ENCODE measurements around the gene LRRC56. TPM values are rescaled to one million over a fixed set of nuclear protein-coding genes. Genes with fewer than 3 reads are reported as not detected.

Gene LRRC56
- total and polyA plus RNA-seq, 2 of the 13 experiments (the other 11 are each of a cell fraction or from before 2014, with no cell fraction given) = 0.11 to 0.29 TPM

GRCh38 chr11:534396-535209 is 2.7 kb upstream of the LRRC56 start:
- DNase-seq (ENCODE audit: low spot score) = no peak
- Histone ChIP-seq H3K4me3 (replicated peaks in 1 of 3; ENCODE audit: insufficient read depth in 1 of 3, low read depth in 2 of 3, low read length in 3 of 3) (peak overlapping the region; percentile 93 to 95 (median 95)), H3K36me3 (replicated peaks in 1 of 2; ENCODE audit: control insufficient read depth in 1 of 2, insufficient read depth in 2 of 2, low read length in 2 of 2) (peaks cover 10 to 19% of the 10 kb centered on the region in 2 experiments; a peak in 4 of 5 replicates), H4K20me1 (ENCODE audit: insufficient read depth, low read length) (no peaks in the 10 kb centered on the region; the same call in 1 of the 2 replicates), H3K4me1 (ENCODE audit: insufficient read depth, low read length) (peaks cover 35% of the 10 kb centered on the region), H2AFZ (ENCODE audit: low read length) (no peak overlapping the region), H3K9me3 (ENCODE audit: low read length) (no peaks in the 10 kb centered on the region), H3K9ac (ENCODE audit: insufficient read depth, low read depth, low read length) (peak overlapping the region; percentile 82), H3K27ac (ENCODE audit: extremely low read length, insufficient read depth, low read length) (peak overlapping the region; percentile 49), H3K79me2 (ENCODE audit: insufficient read depth, low read length) (peaks cover 4% of the 10 kb centered on the region), H3K27me3 (ENCODE audit: control insufficient read depth in 1 of 2, insufficient read depth in 2 of 2, low read length in 2 of 2) (0 out of 5 replicates have a peak, but pooled peaks cover 0 to under 1% of the 10 kb centered on the region in 2 experiments), H3K4me2 (ENCODE audit: low read depth, low read length) (peak overlapping the region; percentile 78)
- intact Hi-C loops (cut with micrococcal nuclease; ENCODE audit: unreplicated experiment) (no loop called here), in situ Hi-C loops (cut with HindIII; ENCODE audit: extremely low pct_ligation_motif_present, low pct_unique_long_range_greater_than_20kb) (no loop called here)
- BruUV-seq (replicated peaks) = no TSS peak
- CTCF ChIA-PET (ENCODE audit: low intra/inter-chr PET ratio, low total read pairs) = no interaction called here
- no peak for FAIRE-seq
- no peak for ATAC-seq
- POLR2A ChIA-PET = interaction anchor here (1.4 kb wide), 1 partner anchor 25 kb away, joined by 4 read pairs; no protein-coding TSS in a partner anchor
- WGBS (ENCODE audit: low lambda C conversion rate) = 80% methylated on average over 2 of the region's 66 CpGs
- TF ChIP-seq MLLT10 (CRISPR knock-in tag; IDR thresholded peaks at IDR 0.05) = no peak
- TF ChIP-seq, protein P1, sequence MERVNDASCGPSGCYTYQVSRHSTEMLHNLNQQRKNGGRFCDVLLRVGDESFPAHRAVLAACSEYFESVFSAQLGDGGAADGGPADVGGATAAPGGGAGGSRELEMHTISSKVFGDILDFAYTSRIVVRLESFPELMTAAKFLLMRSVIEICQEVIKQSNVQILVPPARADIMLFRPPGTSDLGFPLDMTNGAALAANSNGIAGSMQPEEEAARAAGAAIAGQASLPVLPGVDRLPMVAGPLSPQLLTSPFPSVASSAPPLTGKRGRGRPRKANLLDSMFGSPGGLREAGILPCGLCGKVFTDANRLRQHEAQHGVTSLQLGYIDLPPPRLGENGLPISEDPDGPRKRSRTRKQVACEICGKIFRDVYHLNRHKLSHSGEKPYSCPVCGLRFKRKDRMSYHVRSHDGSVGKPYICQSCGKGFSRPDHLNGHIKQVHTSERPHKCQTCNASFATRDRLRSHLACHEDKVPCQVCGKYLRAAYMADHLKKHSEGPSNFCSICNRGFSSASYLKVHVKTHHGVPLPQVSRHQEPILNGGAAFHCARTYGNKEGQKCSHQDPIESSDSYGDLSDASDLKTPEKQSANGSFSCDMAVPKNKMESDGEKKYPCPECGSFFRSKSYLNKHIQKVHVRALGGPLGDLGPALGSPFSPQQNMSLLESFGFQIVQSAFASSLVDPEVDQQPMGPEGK (CRISPR knock-in tag; IDR thresholded peaks at IDR 0.05) = 0 out of 2 replicates have a peak, but pooled peaks have one; percentile 27
- TF ChIP-seq FUBP1 (CRISPR knock-in tag; IDR thresholded peaks at IDR 0.05; ENCODE audit: borderline replicate concordance) = no peak
- TF ChIP-seq, protein P2, sequence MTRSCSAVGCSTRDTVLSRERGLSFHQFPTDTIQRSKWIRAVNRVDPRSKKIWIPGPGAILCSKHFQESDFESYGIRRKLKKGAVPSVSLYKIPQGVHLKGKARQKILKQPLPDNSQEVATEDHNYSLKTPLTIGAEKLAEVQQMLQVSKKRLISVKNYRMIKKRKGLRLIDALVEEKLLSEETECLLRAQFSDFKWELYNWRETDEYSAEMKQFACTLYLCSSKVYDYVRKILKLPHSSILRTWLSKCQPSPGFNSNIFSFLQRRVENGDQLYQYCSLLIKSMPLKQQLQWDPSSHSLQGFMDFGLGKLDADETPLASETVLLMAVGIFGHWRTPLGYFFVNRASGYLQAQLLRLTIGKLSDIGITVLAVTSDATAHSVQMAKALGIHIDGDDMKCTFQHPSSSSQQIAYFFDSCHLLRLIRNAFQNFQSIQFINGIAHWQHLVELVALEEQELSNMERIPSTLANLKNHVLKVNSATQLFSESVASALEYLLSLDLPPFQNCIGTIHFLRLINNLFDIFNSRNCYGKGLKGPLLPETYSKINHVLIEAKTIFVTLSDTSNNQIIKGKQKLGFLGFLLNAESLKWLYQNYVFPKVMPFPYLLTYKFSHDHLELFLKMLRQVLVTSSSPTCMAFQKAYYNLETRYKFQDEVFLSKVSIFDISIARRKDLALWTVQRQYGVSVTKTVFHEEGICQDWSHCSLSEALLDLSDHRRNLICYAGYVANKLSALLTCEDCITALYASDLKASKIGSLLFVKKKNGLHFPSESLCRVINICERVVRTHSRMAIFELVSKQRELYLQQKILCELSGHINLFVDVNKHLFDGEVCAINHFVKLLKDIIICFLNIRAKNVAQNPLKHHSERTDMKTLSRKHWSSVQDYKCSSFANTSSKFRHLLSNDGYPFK (CRISPR knock-in tag; IDR thresholded peaks at IDR 0.05; ENCODE audit: borderline replicate concordance) = no peak
- TF ChIP-seq ZNF205 (CRISPR knock-in tag; IDR thresholded peaks at IDR 0.05) = peak; percentile 99
- 0 out of 2 replicates have a peak, but pooled peaks have one; percentile 9 for TF ChIP-seq RAD21 (CRISPR knock-in tag; IDR thresholded peaks at IDR 0.05)
- TF ChIP-seq AGO2 (optimal IDR thresholded peaks at IDR 0.05; ENCODE audit: low read depth, low read length) = peak; percentile 61
- no peak for TF ChIP-seq ZNF773 (CRISPR knock-in tag; IDR thresholded peaks at IDR 0.05; ENCODE audit: borderline replicate concordance)
- 0 out of 2 replicates have a peak, but pooled peaks have one; percentile 55 for TF ChIP-seq SETDB1 (CRISPR knock-in tag; IDR thresholded peaks at IDR 0.05; ENCODE audit: borderline replicate concordance)
- TF ChIP-seq EP300 (IDR thresholded peaks at IDR 0.05; ENCODE audit: low read depth in 2 of 2, low read length in 2 of 2) = no peak
- no peak for TF ChIP-seq EP300 (CRISPR knock-in tag; IDR thresholded peaks at IDR 0.05; ENCODE audit: borderline replicate concordance)
- peak; percentile 35; the same call in 1 of the 2 replicates for TF ChIP-seq PHF8 (CRISPR knock-in tag; IDR thresholded peaks at IDR 0.05)
- TF ChIP-seq AGO1 (IDR thresholded peaks at IDR 0.05; ENCODE audit: low read depth, low read length, poor library complexity, severe bottlenecking) = peak; percentile 89
- TF ChIP-seq ZNF557 (CRISPR knock-in tag; IDR thresholded peaks at IDR 0.05) = no peak
